ENCODE data around the gene CLSTN2. TPM values are rescaled to one million over a fixed set of nuclear protein-coding genes. Genes with fewer than 3 reads are reported as not detected.

CLSTN2 gene
- polyA plus RNA-seq, 3 donors: not detected

DNA sequence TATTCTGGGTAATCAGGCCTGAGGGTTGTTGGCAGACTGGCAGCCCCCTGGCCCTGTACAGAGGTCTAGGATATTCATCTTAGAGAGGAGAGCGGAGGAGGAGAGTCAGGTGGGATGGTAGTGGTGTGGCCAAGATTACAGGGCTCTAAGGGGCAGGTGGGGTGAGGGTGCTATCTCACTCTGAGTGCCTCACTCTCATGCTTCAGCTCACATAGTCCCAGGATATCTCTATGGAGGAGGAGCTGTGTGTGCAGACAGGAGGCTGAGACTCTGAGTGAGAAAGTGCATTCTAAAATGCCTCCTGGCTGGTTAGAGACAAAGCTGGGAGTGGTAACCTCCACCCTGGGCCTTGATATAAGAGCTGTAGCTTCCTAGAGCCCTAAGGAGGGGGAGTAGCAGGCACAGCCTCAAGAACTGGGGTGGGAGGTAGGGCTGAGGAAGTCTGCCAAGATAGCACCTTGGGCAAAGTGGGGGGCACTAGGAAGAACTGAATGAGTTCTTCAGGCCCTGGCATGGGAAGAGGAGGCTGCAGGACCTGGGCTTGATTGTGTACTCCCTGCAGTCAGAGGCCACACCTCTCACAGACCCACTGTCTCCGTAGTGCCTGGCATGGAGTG lies 39.9 kb downstream of the CLSTN2 start:
- no peak overlapping the region for H2AFZ ChIP-seq (ENCODE audit: insufficient read depth, low read depth, low read length, poor library complexity, severe bottlenecking)
- no peak overlapping the region for H3K27ac Mint-ChIP-seq
- no peak overlapping the region for H3K27ac ChIP-seq (ENCODE audit: low read depth in 1 of 2, low read length in 2 of 2)
- DNase-seq: no peak
- intact Hi-C loops (cut with micrococcal nuclease): no loop called here
- H3K4me1 ChIP-seq (ENCODE audit: control insufficient read depth in 1 of 2, insufficient read depth in 2 of 2, low read length in 2 of 2): no peaks in the 10 kb centered on the region
- H3K79me2 ChIP-seq (ENCODE audit: insufficient read depth, low read length): no peaks in the 10 kb centered on the region
- H3K4me3 Mint-ChIP-seq: no peak overlapping the region
- H3K9me3 Mint-ChIP-seq: peaks cover 0 to 2% (median 0%) of the 10 kb centered on the region in 7 donors
- peaks cover 0 to 2% (median 0%) of the 10 kb centered on the region in 3 donors for H3K27me3 Mint-ChIP-seq (ENCODE audit: low read depth in 3 of 3)
- H4K20me1 ChIP-seq (ENCODE audit: insufficient read depth, low read length): no peaks in the 10 kb centered on the region
- TF ChIP-seq, protein P1, sequence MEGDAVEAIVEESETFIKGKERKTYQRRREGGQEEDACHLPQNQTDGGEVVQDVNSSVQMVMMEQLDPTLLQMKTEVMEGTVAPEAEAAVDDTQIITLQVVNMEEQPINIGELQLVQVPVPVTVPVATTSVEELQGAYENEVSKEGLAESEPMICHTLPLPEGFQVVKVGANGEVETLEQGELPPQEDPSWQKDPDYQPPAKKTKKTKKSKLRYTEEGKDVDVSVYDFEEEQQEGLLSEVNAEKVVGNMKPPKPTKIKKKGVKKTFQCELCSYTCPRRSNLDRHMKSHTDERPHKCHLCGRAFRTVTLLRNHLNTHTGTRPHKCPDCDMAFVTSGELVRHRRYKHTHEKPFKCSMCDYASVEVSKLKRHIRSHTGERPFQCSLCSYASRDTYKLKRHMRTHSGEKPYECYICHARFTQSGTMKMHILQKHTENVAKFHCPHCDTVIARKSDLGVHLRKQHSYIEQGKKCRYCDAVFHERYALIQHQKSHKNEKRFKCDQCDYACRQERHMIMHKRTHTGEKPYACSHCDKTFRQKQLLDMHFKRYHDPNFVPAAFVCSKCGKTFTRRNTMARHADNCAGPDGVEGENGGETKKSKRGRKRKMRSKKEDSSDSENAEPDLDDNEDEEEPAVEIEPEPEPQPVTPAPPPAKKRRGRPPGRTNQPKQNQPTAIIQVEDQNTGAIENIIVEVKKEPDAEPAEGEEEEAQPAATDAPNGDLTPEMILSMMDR (IDR thresholded peaks at IDR 0.05): no peak
- H3K4me3 ChIP-seq (replicated peaks in 1 of 3; ENCODE audit: low read depth in 2 of 3, low read length in 3 of 3): no peak overlapping the region
- H3K4me2 ChIP-seq (replicated peaks; ENCODE audit: extremely low read depth, low read length, poor library complexity, severe bottlenecking): no peak overlapping the region
- WGBS (ENCODE audit: insufficient coverage): no CpG with 5 or more reads among the region's 2 CpGs
- no peaks in the 10 kb centered on the region for H3K27me3 ChIP-seq (ENCODE audit: control insufficient read depth in 2 of 2, insufficient read depth in 2 of 2, low read length in 2 of 2)
- H3K36me3 Mint-ChIP-seq: no peaks in the 10 kb centered on the region
- no peaks in the 10 kb centered on the region for H3K9me3 ChIP-seq (replicated peaks in 1 of 2; ENCODE audit: control insufficient read depth in 1 of 2, insufficient read depth in 1 of 2, low read length in 2 of 2)
- H3K4me1 Mint-ChIP-seq: no peaks in the 10 kb centered on the region
- H3K9ac ChIP-seq (ENCODE audit: insufficient read depth, low read length, poor library complexity, severe bottlenecking): no peak overlapping the region
- no peaks in the 10 kb centered on the region for H3K36me3 ChIP-seq (replicated peaks in 1 of 2; ENCODE audit: control insufficient read depth in 1 of 2, insufficient read depth in 2 of 2, low read length in 2 of 2)

DNA sequence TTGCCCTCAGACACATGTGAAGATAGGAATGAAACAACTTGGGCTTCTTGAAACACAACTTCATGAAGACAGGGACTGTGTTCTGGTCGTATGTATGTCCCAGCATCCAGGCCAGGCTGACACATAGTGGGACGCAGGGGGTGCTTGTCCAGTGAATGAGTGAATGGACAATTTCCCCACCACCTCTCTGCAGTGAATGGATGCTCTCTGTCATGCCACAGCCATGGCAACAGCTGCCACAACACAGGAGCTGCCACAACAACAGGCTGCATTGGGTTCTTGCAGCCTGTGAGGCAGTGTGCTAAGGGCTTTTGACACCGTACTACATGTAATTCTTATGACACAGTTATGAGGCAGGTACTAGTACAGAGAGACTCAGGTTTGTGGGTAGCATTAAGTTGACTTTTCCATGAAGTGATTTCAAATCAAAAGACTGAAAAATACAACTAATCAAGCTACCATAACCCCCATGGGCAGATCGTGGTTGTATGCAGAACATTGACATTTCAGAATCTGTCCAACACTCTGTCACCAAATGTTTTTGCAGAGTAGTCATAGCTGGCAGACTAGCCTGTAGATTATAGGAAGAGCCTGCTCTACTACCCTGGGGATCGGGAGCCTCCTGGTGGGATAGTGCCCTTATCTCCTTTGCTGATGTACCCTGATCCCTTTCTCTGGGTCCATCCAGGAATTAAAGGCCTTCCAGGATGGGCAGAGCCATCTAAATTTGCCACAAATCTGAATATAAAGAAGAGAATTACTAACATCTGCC lies 40.8 kb downstream of the CLSTN2 start:
- Histone ChIP-seq H3K4me1 (ENCODE audit: control insufficient read depth in 1 of 2, insufficient read depth in 2 of 2, low read length in 2 of 2) (no peaks in the 10 kb centered on the region), H3K27ac (ENCODE audit: low read depth in 1 of 2, low read length in 2 of 2) (no peak overlapping the region), H3K9ac (ENCODE audit: insufficient read depth, low read length, poor library complexity, severe bottlenecking) (no peak overlapping the region), H3K4me3 (replicated peaks in 1 of 3; ENCODE audit: low read depth in 2 of 3, low read length in 3 of 3) (no peak overlapping the region), H2AFZ (ENCODE audit: insufficient read depth, low read depth, low read length, poor library complexity, severe bottlenecking) (no peak overlapping the region), H3K36me3 (replicated peaks in 1 of 2; ENCODE audit: control insufficient read depth in 1 of 2, insufficient read depth in 2 of 2, low read length in 2 of 2) (no peaks in the 10 kb centered on the region), H3K79me2 (ENCODE audit: insufficient read depth, low read length) (no peaks in the 10 kb centered on the region), H3K27me3 (ENCODE audit: control insufficient read depth in 2 of 2, insufficient read depth in 2 of 2, low read length in 2 of 2) (no peaks in the 10 kb centered on the region), H3K4me2 (replicated peaks; ENCODE audit: extremely low read depth, low read length, poor library complexity, severe bottlenecking) (no peak overlapping the region), H3K9me3 (replicated peaks in 1 of 2; ENCODE audit: control insufficient read depth in 1 of 2, insufficient read depth in 1 of 2, low read length in 2 of 2) (no peaks in the 10 kb centered on the region), H4K20me1 (ENCODE audit: insufficient read depth, low read length) (no peaks in the 10 kb centered on the region)
- H3K27me3 Mint-ChIP-seq (ENCODE audit: low read depth in 3 of 3): peaks cover 0 to 2% (median 0%) of the 10 kb centered on the region in 3 donors
- intact Hi-C loops (cut with micrococcal nuclease): no loop called here
- WGBS (ENCODE audit: insufficient coverage): no CpG with 5 or more reads among the region's 5 CpGs
- no peaks in the 10 kb centered on the region for H3K36me3 Mint-ChIP-seq
- H3K4me1 Mint-ChIP-seq: no peaks in the 10 kb centered on the region
- DNase-seq: no peak
- H3K9me3 Mint-ChIP-seq: peaks cover 0 to 2% (median 0%) of the 10 kb centered on the region in 7 donors
- TF ChIP-seq, protein P1 (IDR thresholded peaks at IDR 0.05): no peak
- no peak overlapping the region for H3K4me3 Mint-ChIP-seq
- no peak overlapping the region for H3K27ac Mint-ChIP-seq
